HCT116 (cell line): ENCODE results near the gene RRAGD.

Source experiments
- CTCF ChIP-seq, 3 experiments: fragments of 200-600 bp in 1 of 3; sonication (generic) in 1 of 3; IDR thresholded peaks in 2 of 3; conservative IDR thresholded peaks in 1 of 3; 2 replicates each; pipeline ENCODE4 v1.5.1; 2012 to 2017; ENCODE audit warnings: low read depth in 2 of 3, low read length in 2 of 3, antibody characterized with exemption in 1 of 3, borderline replicate concordance in 1 of 3, control low read depth in 1 of 3, mild to moderate bottlenecking in 1 of 3, mixed read lengths in 1 of 3, mixed run types in 1 of 3, moderate library complexity in 1 of 3; ENCODE audit not compliant: insufficient read depth in 1 of 3
- EZH2 ChIP-seq: fragments of 200-600 bp; sonication (generic); IDR thresholded peaks from 2 replicates; pipeline ENCODE4 v1.6.1; 2017; ENCODE audit warnings: antibody characterized with exemption, mixed run types
- POLR2AphosphoS5 ChIP-seq: IDR thresholded peaks from 2 replicates; pipeline ENCODE4 v1.6.1; 2011; ENCODE audit warnings: mild to moderate bottlenecking, low read depth, low read length, moderate library complexity
- RAD21 ChIP-seq: IDR thresholded peaks from 2 replicates; pipeline ENCODE4 v1.6.1; 2012; ENCODE audit warnings: low read depth, mild to moderate bottlenecking
- SIN3A ChIP-seq: IDR thresholded peaks from 2 replicates; pipeline ENCODE4 v1.6.1; 2012; ENCODE audit warnings: low read depth
- YY1 ChIP-seq: IDR thresholded peaks from 2 replicates; pipeline ENCODE4 v1.6.1; 2011; ENCODE audit warnings: low read length, low read depth, moderate library complexity, mild to moderate bottlenecking; ENCODE audit not compliant: insufficient replicate concordance; ENCODE audit errors: extremely low read depth

- TF ChIP-seq SIN3A (no peak), EZH2 (no peak), YY1 (no peak), RAD21 (no peak), POLR2AphosphoS5 (no peak), CTCF (IDR thresholded peaks at IDR 0.05 in 2 of 3, conservative IDR thresholded peaks at IDR 0.05 in 1 of 3; ENCODE audit: borderline replicate concordance in 1 of 3, insufficient read depth in 1 of 3, low read depth in 2 of 3, low read length in 2 of 3) (no peak)
These were observed 95.0 kb downstream of the RRAGD start for GRCh38 chr6:89317067-89317466.
